Neutrophil (primary cell): ENCODE measurements around the gene TRPT1.

Experiments used
- H3K27ac ChIP-seq: fragments of 200-600 bp; sonication (generic); 2 replicates; pipeline ENCODE4 v1.5.1; 2016; ENCODE audit warnings: mild to moderate bottlenecking, moderate library complexity
- H3K27me3 ChIP-seq: fragments of 200-600 bp; sonication (generic); 2 replicates; pipeline ENCODE4 v1.6.0; 2016; ENCODE audit warnings: mild to moderate bottlenecking
- H3K36me3 ChIP-seq: fragments of 200-600 bp; sonication (generic); 2 replicates; pipeline ENCODE4 v1.5.1; 2017
- H3K4me1 ChIP-seq, 2 experiments: fragments of 200-600 bp in 1 of 2; sonication (generic) in 1 of 2; 1 replicate in 1 of 2; 2 replicates in 1 of 2; pipeline versions ENCODE4 v1.5.1 to v1.6.1; 2013 to 2016; ENCODE audit warnings: low read depth in 1 of 2, low read length in 1 of 2, mild to moderate bottlenecking in 1 of 2, moderate library complexity in 1 of 2; ENCODE audit not compliant: control insufficient read depth in 1 of 2, insufficient read depth in 1 of 2
- H3K4me3 ChIP-seq, 2 experiments: fragments of 200-600 bp in 1 of 2; sonication (generic) in 1 of 2; 1 replicate in 1 of 2; 2 replicates in 1 of 2; pipeline ENCODE4 v1.5.1; 2013 to 2016; ENCODE audit warnings: low read depth in 1 of 2, low read length in 1 of 2, mild to moderate bottlenecking in 1 of 2, moderate library complexity in 1 of 2
- H3K9me3 ChIP-seq: fragments of 200-600 bp; sonication (generic); 2 replicates; pipeline ENCODE4 v1.5.1; 2016
- CTCF ChIP-seq: fragments of 200-600 bp; sonication (generic); IDR thresholded peaks from 2 replicates; pipeline ENCODE4 v1.5.1; 2016; ENCODE audit warnings: antibody characterized with exemption

TRPT1 gene

GRCh38 chr11:64254326-64254725 is 28.3 kb upstream of the TRPT1 start:
- TF ChIP-seq CTCF = no peak
- Histone ChIP-seq H3K27ac (no peak overlapping the region), H3K27me3 (peaks cover 6% of the 10 kb centered on the region), H3K4me1 (peaks cover 21 to 28% of the 10 kb centered on the region in 2 experiments), H3K4me3 (no peak overlapping the region), H3K9me3 (no peaks in the 10 kb centered on the region), H3K36me3 (peaks cover 34% of the 10 kb centered on the region)

GRCh38 chr11:64253481-64253880 is 27.5 kb upstream of the TRPT1 start:
- H3K27me3 ChIP-seq = peaks cover 6% of the 10 kb centered on the region
- H3K27ac ChIP-seq = no peak overlapping the region
- H3K9me3 ChIP-seq = no peaks in the 10 kb centered on the region
- peaks cover 21 to 28% of the 10 kb centered on the region in 2 experiments for H3K4me1 ChIP-seq
- peaks cover 26% of the 10 kb centered on the region for H3K36me3 ChIP-seq
- TF ChIP-seq CTCF = no peak
- H3K4me3 ChIP-seq = no peak overlapping the region

- TF ChIP-seq CTCF = no peak
- Histone ChIP-seq H3K4me3 (no peak overlapping the region), H3K9me3 (no peaks in the 10 kb centered on the region), H3K4me1 (peaks cover 21 to 29% of the 10 kb centered on the region in 2 experiments), H3K27me3 (peaks cover 6% of the 10 kb centered on the region), H3K36me3 (peaks cover 22% of the 10 kb centered on the region), H3K27ac (no peak overlapping the region)
Observed at GRCh38 chr11:64253043-64253442, 27.1 kb upstream of the TRPT1 start.

DNA sequence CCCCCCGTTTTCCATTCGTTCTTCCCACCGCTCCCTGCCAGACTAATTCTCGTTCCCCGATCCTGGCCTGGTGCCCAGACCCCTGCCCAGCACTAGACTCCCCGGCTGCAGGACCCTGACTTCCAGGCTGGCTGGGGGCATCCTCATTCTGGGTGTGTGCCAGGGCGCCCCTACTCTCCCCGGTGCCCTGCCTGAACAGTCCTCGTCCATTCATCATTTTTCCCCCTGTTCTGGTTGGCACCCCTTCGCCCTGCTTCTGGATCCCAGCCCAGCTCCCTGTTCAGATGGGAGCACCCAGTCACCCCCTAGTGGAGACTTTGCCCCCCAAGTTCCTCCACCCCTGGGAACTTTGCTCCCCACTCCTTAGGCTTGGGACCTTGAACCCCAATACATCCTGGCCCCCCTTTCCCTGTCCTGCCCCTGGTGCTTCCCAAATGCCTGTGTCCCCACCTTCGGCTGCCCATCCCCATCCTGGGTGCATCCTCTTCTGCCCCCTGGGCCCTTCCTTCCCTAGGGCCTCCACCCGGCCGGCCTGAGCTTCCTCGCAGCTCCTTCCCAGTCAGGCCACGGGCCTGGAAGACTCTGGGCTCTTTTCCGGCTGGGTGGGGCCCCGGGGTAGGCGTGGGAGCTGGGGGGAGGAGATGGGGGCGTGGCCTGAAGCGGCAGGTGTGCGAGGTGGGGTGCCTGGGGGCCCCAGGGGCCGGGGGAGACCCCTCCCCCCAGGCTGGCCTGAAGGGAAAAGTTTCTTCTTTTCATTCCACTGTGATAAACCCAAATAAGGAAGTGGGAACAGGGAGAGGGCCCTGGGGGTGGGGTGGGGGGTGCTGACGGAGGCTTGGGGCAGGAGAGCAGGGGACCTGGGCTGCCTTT is 26.3 kb upstream of the TRPT1 start:
- Histone ChIP-seq H3K27ac (peak overlapping the region; percentile 46), H3K9me3 (no peaks in the 10 kb centered on the region), H3K4me1 (peaks cover 28 to 37% of the 10 kb centered on the region in 2 experiments), H3K4me3 (peak overlapping the region; percentile 74 to 75), H3K36me3 (peaks cover 22% of the 10 kb centered on the region), H3K27me3 (peaks cover 9% of the 10 kb centered on the region)
- TF ChIP-seq CTCF = peak; percentile 12

DNA sequence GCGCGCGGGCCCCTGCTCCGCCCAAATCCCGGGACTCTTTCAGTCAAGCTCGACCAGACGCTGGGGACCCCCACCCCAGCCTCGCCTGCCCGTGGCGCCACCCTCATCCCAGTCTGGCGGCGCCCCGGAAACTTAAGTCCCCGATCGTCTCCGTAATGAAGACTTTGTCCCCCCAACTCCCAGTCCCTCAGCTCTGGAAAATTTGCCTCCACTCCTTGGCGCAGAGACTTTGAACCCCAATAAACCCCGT is 25.7 kb upstream of the TRPT1 start:
- H3K27ac ChIP-seq = peak overlapping the region; percentile 46
- peaks cover 9% of the 10 kb centered on the region for H3K27me3 ChIP-seq
- H3K9me3 ChIP-seq = no peaks in the 10 kb centered on the region
- no peak for TF ChIP-seq CTCF
- H3K4me3 ChIP-seq = peak overlapping the region; percentile 74 to 75
- H3K4me1 ChIP-seq = peaks cover 33 to 42% of the 10 kb centered on the region in 2 experiments
- H3K36me3 ChIP-seq = peaks cover 22% of the 10 kb centered on the region
